A549 (cell line): Measurements from ENCODE around the gene TMEM120A. TPM values are rescaled to one million over a fixed set of nuclear protein-coding genes. Genes with fewer than 3 reads are reported as not detected.

Experiments used
- ATAC-seq, 2 experiments: fragments of 200-7000 bp in 1 of 2; fragments of >200 bp in 1 of 2; cut with Nextera tagmentation in 1 of 2; cut with Tn5 transposase in 1 of 2; 3 replicates each; pipeline versions ENCODE4 v1.8.0 to v1.9.1; 2018 to 2020; ENCODE audit warnings: mild to moderate bottlenecking in 1 of 2, moderate library complexity in 1 of 2
- CTCF ChIA-PET: fragments of 300-600 bp; sonication (Branson Sonifier 250); formaldehyde crosslinking; extraction: SDS; loops from one replicate; lab custom pipeline; 2021; ENCODE audit warnings: antibody characterized with exemption, inconsistent platforms; lab: Yijun Ruan, JAX
- POLR2A ChIA-PET: fragments of 350-600 bp; formaldehyde crosslinking; extraction: SDS; loops from one replicate; lab custom pipeline; 2021; ENCODE audit warnings: antibody characterized with exemption, inconsistent platforms; lab: Yijun Ruan, JAX
- DNase-seq, 2 experiments: peaks; one replicate each; pipeline versions ENCODE4 v3.0.0 to v3.0.0-alpha.2; 2011 to 2016; ENCODE audit warnings: low read depth in 1 of 2, low spot score in 1 of 2
- FAIRE-seq: peaks from 2 replicates; lab custom pipeline; 2011; peaks lifted over from hg19 to GRCh38; lab: Jason Lieb, UNC
- H3K27ac ChIP-seq, 2 experiments: fragments of >200 bp; sonication (Bioruptor Twin); formaldehyde crosslinking; 3 replicates each; pipeline ENCODE4 v1.5.1; 2016 to 2017
- H3K4me1 ChIP-seq: fragments of >200 bp; sonication (Bioruptor Twin); formaldehyde crosslinking; 3 replicates; pipeline ENCODE4 v1.6.1; 2016
- H3K4me2 ChIP-seq: fragments of >200 bp; sonication (Bioruptor Twin); formaldehyde crosslinking; 3 replicates; pipeline ENCODE4 v1.6.1; 2016
- H3K4me3 ChIP-seq: fragments of >200 bp; sonication (Bioruptor Twin); formaldehyde crosslinking; 3 replicates; pipeline ENCODE4 v1.5.1; 2016
- H3K9me3 ChIP-seq: fragments of >200 bp; sonication (Bioruptor Twin); formaldehyde crosslinking; 3 replicates; pipeline ENCODE4 v1.6.1; 2016
- BCL3 ChIP-seq: fragments of >200 bp; sonication (Bioruptor Twin); formaldehyde crosslinking; IDR thresholded peaks from 3 replicates; pipeline ENCODE4 v1.6.1; 2016
- CBX8 ChIP-seq: fragments of 200-600 bp; sonication (generic); IDR thresholded peaks from 2 replicates; pipeline ENCODE4 v1.6.1; 2016
- EHMT2 ChIP-seq: fragments of 200-600 bp; sonication (generic); IDR thresholded peaks from 2 replicates; pipeline ENCODE4 v1.6.1; 2016; ENCODE audit warnings: antibody characterized with exemption, low read depth, mild to moderate bottlenecking, moderate library complexity
- ELK1 ChIP-seq: fragments of 150-350 bp; IDR thresholded peaks from 2 replicates; pipeline ENCODE4 v1.6.1; 2014; ENCODE audit warnings: low read depth, mild to moderate bottlenecking, low read length
- ESRRA ChIP-seq: fragments of 150-350 bp; IDR thresholded peaks from 2 replicates; pipeline ENCODE4 v1.6.1; 2014; ENCODE audit warnings: mild to moderate bottlenecking, low read length, borderline replicate concordance
- FOSL2 ChIP-seq, 2 experiments: fragments of 450-650 bp in 1 of 2; fragments of >200 bp in 1 of 2; sonication (Bioruptor Twin) in 1 of 2; formaldehyde crosslinking; IDR thresholded peaks; 2 replicates each; pipeline versions ENCODE4 v1.5.0 to v1.6.1; 2016 to 2020; ENCODE audit warnings: mild to moderate bottlenecking in 1 of 2, moderate library complexity in 1 of 2
- HEYL ChIP-seq: fragments of 250-450 bp; sonication (Bioruptor Pico); IDR thresholded peaks from 2 replicates; pipeline ENCODE4 v1.8.0; 2021; ENCODE audit warnings: mild to moderate bottlenecking, moderate library complexity
- HOXA7 ChIP-seq: fragments of 250-450 bp; sonication (Bioruptor Pico); IDR thresholded peaks from 2 replicates; pipeline ENCODE4 v1.5.0; 2020; ENCODE audit warnings: mild to moderate bottlenecking, moderate library complexity
- NPAS2 ChIP-seq: fragments of 250-450 bp; sonication (Bioruptor Pico); IDR thresholded peaks from 2 replicates; pipeline ENCODE4 v1.8.0; 2022; ENCODE audit warnings: mild to moderate bottlenecking, moderate library complexity, borderline replicate concordance
- RAD21 ChIP-seq, 2 experiments: fragments of >200 bp in 1 of 2; sonication (Bioruptor Twin) in 1 of 2; formaldehyde crosslinking in 1 of 2; IDR thresholded peaks in 1 of 2; conservative IDR thresholded peaks in 1 of 2; 2 replicates in 1 of 2; 3 replicates in 1 of 2; pipeline ENCODE4 v1.6.1; 2012 to 2018; ENCODE audit warnings: inconsistent platforms in 1 of 2
- RARB ChIP-seq: fragments of 250-450 bp; sonication (Bioruptor Pico); IDR thresholded peaks from 2 replicates; pipeline ENCODE4 v1.8.0; 2021; ENCODE audit warnings: mild to moderate bottlenecking, moderate library complexity
- RFX5 ChIP-seq: fragments of 450-650 bp; IDR thresholded peaks from 2 replicates; pipeline ENCODE4 v1.7.1; 2014; ENCODE audit warnings: antibody characterized with exemption, mild to moderate bottlenecking, moderate library complexity
- SMC3 ChIP-seq: fragments of >200 bp; sonication (Bioruptor Twin); formaldehyde crosslinking; IDR thresholded peaks from 3 replicates; pipeline ENCODE4 v1.6.1; 2018; ENCODE audit warnings: inconsistent platforms
- TFCP2L1 ChIP-seq: fragments of 250-450 bp; sonication (Bioruptor Pico); IDR thresholded peaks from 2 replicates; pipeline ENCODE4 v1.5.0; 2021; ENCODE audit warnings: mild to moderate bottlenecking
- ZC3H11A ChIP-seq: fragments of 450-650 bp; IDR thresholded peaks from 2 replicates; pipeline ENCODE4 v1.6.1; 2014; ENCODE audit warnings: antibody characterized with exemption, mild to moderate bottlenecking
- WGBS: methylation state at CpG from one replicate; pipeline ENCODE4 v1.1.6; 2017; ENCODE audit errors: missing lambda C conversion rate; 5-methylcytosine and 5-hydroxymethylcytosine counted together
- polyA plus RNA-seq, 4 experiments: library from polyadenylated mRNA; depleted of rRNA in 3 of 4; stranded (reverse); fragments of >200 nt; fragmentation: RNase III in 1 of 4; extraction: RNeasy Plus Mini Kit Qiagen cat#74134 plus additional on column Dnase treatment in 1 of 4; gene quantifications; 2 replicates in 3 of 4; 3 replicates in 1 of 4; pipeline ENCODE4 v1.2.3, GENCODE V29; 2011 to 2017
- TF ChIP-seq, protein P1 (sequence below): fragments of >200 bp; sonication (Bioruptor Twin); formaldehyde crosslinking; IDR thresholded peaks from 3 replicates; pipeline ENCODE4 v1.5.1; 2016
- TF ChIP-seq, protein P2 (sequence below): fragments of 250-450 bp; sonication (Bioruptor Pico); IDR thresholded peaks from 2 replicates; pipeline ENCODE4 v1.5.0; 2020; ENCODE audit warnings: low read depth, mild to moderate bottlenecking, moderate library complexity

TMEM120A gene
- polyA plus RNA-seq, 2 of the 4 experiments (the other 2 are of a cell fraction): 46.0 to 53.8 TPM

GRCh38 chr7:75985009-75985517, 9.3 kb downstream of the TMEM120A start (continued):
- TF ChIP-seq ZC3H11A (no peak), HEYL (CRISPR knock-in tag) (no peak)

DNA sequence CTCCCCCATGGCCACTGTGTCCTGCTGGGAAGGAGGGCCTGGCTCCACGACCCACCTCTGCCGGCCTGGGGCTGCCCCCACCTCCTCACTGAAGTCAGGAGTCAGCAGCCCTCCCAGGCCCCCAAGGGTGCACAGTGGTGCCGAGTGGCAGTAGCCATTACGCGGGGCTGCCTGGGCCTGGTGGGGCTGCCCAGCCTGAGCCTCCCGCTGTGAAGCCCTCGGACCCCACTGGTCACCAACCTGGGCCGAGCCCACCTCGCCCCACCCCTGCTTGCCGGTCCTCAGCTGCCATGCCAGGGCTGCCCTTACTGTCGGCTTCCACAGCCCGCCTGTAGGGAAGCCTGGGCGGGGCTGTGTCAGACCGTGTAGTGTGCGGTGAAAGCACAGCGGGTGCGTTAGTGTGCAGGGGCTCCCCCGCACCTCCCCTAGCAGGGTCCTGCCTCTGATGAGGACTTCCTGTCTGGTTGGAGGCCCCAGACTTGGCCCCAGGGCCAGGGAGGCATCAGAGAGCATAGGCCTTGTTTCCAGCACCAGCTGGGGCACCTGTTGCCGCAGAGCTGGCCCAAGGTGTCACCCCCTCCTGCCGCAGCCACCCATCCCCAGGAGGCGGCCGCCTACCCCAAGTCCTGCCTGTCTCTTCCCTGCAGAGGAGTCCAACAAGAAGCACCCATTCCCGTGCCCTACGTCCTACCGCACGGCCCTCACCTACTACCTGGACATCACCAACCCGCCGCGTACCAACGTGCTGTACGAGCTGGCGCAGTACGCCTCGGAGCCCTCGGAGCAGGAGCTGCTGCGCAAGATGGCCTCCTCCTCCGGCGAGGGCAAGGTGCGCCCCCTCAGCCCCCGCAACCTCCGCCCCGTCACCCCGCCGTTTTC, 10.0 kb downstream of the TMEM120A start:
- no peak overlapping the region for H3K4me2 ChIP-seq
- peaks cover 20% of the 10 kb centered on the region for H3K4me1 ChIP-seq
- FAIRE-seq: no peak
- no peaks in the 10 kb centered on the region for H3K9me3 ChIP-seq
- DNase-seq: no peak
- ChIA-PET CTCF (interaction anchor here (1.0 kb wide), 1 partner anchor 12 kb away, joined by 7 read pairs; no protein-coding TSS in a partner anchor), POLR2A (no interaction called here)
- ATAC-seq: no peak
- WGBS: 91% methylated on average over 30 of the region's 44 CpGs
- 0 out of 6 replicates have a peak overlapping the region, but pooled peaks of 1 of the 2 experiments have one; percentile 7 for H3K27ac ChIP-seq
- TF ChIP-seq NPAS2 (no peak), TFCP2L1 (CRISPR knock-in tag) (no peak), RFX5 (no peak), RARB (CRISPR knock-in tag) (no peak), BCL3 (no peak), EHMT2 (no peak), SMC3 (no peak), ELK1 (no peak), RAD21 (conservative IDR thresholded peaks at IDR 0.05 in 1 of 2, IDR thresholded peaks at IDR 0.05 in 1 of 2) (no peak), ESRRA (no peak), FOSL2 (IDR thresholded peaks at IDR 0.05) (no peak), FOSL2 (CRISPR knock-in tag; IDR thresholded peaks at IDR 0.05) (no peak), CBX8 (no peak), HOXA7 (CRISPR knock-in tag) (no peak)
- TF ChIP-seq, protein P1, sequence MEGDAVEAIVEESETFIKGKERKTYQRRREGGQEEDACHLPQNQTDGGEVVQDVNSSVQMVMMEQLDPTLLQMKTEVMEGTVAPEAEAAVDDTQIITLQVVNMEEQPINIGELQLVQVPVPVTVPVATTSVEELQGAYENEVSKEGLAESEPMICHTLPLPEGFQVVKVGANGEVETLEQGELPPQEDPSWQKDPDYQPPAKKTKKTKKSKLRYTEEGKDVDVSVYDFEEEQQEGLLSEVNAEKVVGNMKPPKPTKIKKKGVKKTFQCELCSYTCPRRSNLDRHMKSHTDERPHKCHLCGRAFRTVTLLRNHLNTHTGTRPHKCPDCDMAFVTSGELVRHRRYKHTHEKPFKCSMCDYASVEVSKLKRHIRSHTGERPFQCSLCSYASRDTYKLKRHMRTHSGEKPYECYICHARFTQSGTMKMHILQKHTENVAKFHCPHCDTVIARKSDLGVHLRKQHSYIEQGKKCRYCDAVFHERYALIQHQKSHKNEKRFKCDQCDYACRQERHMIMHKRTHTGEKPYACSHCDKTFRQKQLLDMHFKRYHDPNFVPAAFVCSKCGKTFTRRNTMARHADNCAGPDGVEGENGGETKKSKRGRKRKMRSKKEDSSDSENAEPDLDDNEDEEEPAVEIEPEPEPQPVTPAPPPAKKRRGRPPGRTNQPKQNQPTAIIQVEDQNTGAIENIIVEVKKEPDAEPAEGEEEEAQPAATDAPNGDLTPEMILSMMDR: no peak
- TF ChIP-seq, protein P2, sequence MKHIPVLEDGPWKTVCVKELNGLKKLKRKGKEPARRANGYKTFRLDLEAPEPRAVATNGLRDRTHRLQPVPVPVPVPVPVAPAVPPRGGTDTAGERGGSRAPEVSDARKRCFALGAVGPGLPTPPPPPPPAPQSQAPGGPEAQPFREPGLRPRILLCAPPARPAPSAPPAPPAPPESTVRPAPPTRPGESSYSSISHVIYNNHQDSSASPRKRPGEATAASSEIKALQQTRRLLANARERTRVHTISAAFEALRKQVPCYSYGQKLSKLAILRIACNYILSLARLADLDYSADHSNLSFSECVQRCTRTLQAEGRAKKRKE (CRISPR knock-in tag): no peak
- no peak overlapping the region for H3K4me3 ChIP-seq
